ENCODE results near the gene MARK4. TPM values are rescaled to one million over a fixed set of nuclear protein-coding genes. Genes with fewer than 3 reads are reported as not detected.
A peak's percentile ranks its signal among the peaks of the same experiment; 100 is the strongest.
"Not testable (repeated sequence)": the region's sequence is repeated elsewhere in the genome, so short reads cannot be mapped to it uniquely, and the experiment has no call there.

The MARK4 gene
- total and polyA plus RNA-seq, 2 experiments from 2014 or later, result 16.6 to 38.6 TPM

DNA sequence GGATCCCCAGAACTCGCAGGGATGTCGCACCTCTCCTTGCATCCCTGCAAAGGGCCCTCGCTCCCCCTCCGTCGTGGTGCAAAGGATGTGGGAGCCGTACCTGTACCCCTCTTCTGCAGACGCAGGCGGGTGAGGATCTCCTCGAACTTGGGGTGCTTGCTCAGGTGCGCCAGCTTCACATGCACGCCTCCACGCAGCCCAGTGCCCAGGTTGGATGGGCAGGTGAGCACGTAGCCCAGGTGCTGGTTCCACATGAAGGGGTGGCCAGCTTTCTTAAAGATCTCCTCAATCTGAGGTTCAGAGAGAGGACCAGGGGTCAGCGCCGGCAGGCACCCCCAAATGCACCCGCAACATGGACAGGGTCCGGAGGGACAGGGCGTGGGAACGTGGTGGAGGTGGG lies 56.3 kb downstream of the MARK4 start:
- H4K20me1 ChIP-seq (replicated peaks; ENCODE audit: insufficient read depth), result no peaks in the 10 kb centered on the region
- ATAC-seq (no peak), DNase-seq (ENCODE audit: low spot score) (no peak)
- H3K4me3 Mint-ChIP-seq, result no peak overlapping the region
- H3K27me3 ChIP-seq (ENCODE audit: insufficient read depth), result peaks cover 23% of the 10 kb centered on the region
- H3K9me2 ChIP-seq (ENCODE audit: insufficient read depth), result no peaks in the 10 kb centered on the region
- no peaks in the 10 kb centered on the region for H3K79me2 ChIP-seq (replicated peaks; ENCODE audit: insufficient read depth)
- H3K36me3 ChIP-seq (ENCODE audit: insufficient read depth), result no peaks in the 10 kb centered on the region
- peaks cover 5% of the 10 kb centered on the region; the same call in 1 of the 2 replicates for H3F3A ChIP-seq (replicated peaks; ENCODE audit: low read depth)
- peaks cover 14% of the 10 kb centered on the region for H3K27me3 Mint-ChIP-seq (ENCODE audit: insufficient read depth, low read depth, poor library complexity)
- H3K36me3 Mint-ChIP-seq (ENCODE audit: low read depth), result no peaks in the 10 kb centered on the region
- TF ChIP-seq STAT1 (IDR thresholded peaks at IDR 0.05; ENCODE audit: unreplicated experiment), result no peak
- TF ChIP-seq, protein P1, sequence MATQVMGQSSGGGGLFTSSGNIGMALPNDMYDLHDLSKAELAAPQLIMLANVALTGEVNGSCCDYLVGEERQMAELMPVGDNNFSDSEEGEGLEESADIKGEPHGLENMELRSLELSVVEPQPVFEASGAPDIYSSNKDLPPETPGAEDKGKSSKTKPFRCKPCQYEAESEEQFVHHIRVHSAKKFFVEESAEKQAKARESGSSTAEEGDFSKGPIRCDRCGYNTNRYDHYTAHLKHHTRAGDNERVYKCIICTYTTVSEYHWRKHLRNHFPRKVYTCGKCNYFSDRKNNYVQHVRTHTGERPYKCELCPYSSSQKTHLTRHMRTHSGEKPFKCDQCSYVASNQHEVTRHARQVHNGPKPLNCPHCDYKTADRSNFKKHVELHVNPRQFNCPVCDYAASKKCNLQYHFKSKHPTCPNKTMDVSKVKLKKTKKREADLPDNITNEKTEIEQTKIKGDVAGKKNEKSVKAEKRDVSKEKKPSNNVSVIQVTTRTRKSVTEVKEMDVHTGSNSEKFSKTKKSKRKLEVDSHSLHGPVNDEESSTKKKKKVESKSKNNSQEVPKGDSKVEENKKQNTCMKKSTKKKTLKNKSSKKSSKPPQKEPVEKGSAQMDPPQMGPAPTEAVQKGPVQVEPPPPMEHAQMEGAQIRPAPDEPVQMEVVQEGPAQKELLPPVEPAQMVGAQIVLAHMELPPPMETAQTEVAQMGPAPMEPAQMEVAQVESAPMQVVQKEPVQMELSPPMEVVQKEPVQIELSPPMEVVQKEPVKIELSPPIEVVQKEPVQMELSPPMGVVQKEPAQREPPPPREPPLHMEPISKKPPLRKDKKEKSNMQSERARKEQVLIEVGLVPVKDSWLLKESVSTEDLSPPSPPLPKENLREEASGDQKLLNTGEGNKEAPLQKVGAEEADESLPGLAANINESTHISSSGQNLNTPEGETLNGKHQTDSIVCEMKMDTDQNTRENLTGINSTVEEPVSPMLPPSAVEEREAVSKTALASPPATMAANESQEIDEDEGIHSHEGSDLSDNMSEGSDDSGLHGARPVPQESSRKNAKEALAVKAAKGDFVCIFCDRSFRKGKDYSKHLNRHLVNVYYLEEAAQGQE (IDR thresholded peaks at IDR 0.05; ENCODE audit: unreplicated experiment), result no peak
- no peak for TF ChIP-seq ZNF114 (CRISPR knock-in tag; IDR thresholded peaks at IDR 0.05)
- no peak overlapping the region for H3K4me2 ChIP-seq
- no peak overlapping the region for H2AFZ ChIP-seq
- no peaks in the 10 kb centered on the region for H3K4me1 ChIP-seq (ENCODE audit: insufficient read depth)
- H3K9me3 Mint-ChIP-seq, result peaks cover 4% of the 10 kb centered on the region; the same call in 1 of the 3 replicates
- H3K4me1 Mint-ChIP-seq, result no peaks in the 10 kb centered on the region; the same call in 2 of the 3 replicates
- no peak overlapping the region for H3K4me3 ChIP-seq
- no peak overlapping the region for H3K27ac ChIP-seq (ENCODE audit: low read depth)
- no peak overlapping the region for H3K27ac Mint-ChIP-seq

DNA sequence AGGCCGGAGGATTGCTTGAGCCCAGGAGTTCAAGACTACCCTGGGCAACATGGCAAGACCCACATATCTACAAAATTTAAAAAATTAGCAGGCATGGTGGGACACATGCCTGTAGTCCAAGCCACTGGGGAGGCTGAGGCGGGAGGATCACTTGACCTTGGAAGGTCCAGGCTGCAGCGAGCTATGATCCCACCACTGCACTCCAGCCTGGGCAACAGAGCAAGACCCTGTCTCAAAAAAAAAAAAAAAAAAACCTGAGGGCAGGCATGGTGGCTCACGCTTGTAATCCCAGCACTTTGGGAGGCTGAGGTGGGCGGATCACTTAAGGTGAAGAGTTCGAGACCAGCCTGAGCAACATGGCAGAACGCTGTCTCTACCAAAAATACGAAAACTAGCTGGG lies 58.3 kb downstream of the MARK4 start:
- not testable (repeated sequence) for H3K36me3 Mint-ChIP-seq (ENCODE audit: low read depth); H3K4me3 Mint-ChIP-seq; ATAC-seq; H3K79me2 ChIP-seq (replicated peaks; ENCODE audit: insufficient read depth); H3K27ac ChIP-seq (ENCODE audit: low read depth); H2AFZ ChIP-seq; H3F3A ChIP-seq (replicated peaks; ENCODE audit: low read depth); H4K20me1 ChIP-seq (replicated peaks; ENCODE audit: insufficient read depth); H3K27ac Mint-ChIP-seq; H3K4me1 ChIP-seq (ENCODE audit: insufficient read depth); DNase-seq (ENCODE audit: low spot score); H3K4me3 ChIP-seq; H3K9me2 ChIP-seq (ENCODE audit: insufficient read depth); H3K4me2 ChIP-seq; H3K9me3 Mint-ChIP-seq; H3K36me3 ChIP-seq (ENCODE audit: insufficient read depth); H3K4me1 Mint-ChIP-seq
- H3K27me3 ChIP-seq (ENCODE audit: insufficient read depth), result peaks cover 24% of the 10 kb centered on the region; the same call in 1 of the 2 replicates
- H3K27me3 Mint-ChIP-seq (ENCODE audit: insufficient read depth, low read depth, poor library complexity), result peaks cover 16% of the 10 kb centered on the region

DNA sequence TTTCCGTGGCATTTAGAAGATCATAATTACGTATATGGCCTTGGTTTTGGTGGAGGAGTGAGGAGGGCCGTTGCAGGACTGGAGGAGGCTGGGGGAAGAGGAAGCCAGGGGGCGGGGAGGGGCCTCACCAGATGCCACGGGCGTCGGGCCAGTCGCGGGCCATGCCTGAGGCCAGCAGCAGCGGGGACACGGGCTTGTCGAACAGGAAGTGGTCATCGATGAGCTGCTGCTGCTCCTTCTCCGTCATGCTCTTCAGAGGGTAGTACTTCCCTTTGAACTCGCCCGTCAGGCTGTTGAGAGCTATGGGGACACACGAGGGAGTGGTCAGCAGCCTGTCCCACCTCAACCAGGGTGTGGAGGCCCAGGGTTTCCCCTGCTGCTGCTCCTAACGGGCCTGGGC lies 60.5 kb downstream of the MARK4 start:
- peak; percentile 52 for DNase-seq (ENCODE audit: low spot score)
- H3K9me3 Mint-ChIP-seq, result no peaks in the 10 kb centered on the region
- TF ChIP-seq, protein P2, sequence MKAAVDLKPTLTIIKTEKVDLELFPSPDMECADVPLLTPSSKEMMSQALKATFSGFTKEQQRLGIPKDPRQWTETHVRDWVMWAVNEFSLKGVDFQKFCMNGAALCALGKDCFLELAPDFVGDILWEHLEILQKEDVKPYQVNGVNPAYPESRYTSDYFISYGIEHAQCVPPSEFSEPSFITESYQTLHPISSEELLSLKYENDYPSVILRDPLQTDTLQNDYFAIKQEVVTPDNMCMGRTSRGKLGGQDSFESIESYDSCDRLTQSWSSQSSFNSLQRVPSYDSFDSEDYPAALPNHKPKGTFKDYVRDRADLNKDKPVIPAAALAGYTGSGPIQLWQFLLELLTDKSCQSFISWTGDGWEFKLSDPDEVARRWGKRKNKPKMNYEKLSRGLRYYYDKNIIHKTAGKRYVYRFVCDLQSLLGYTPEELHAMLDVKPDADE (IDR thresholded peaks at IDR 0.05), result no peak
- TF ChIP-seq CREB1 (CRISPR knock-in tag; IDR thresholded peaks at IDR 0.05; ENCODE audit: low read depth) (no peak), ZNF462 (CRISPR knock-in tag; IDR thresholded peaks at IDR 0.05) (no peak)

More for the DNA sequence above, 60.5 kb downstream of the MARK4 start:
- Mint-ChIP-seq H3K36me3 (ENCODE audit: low read depth) (no peaks in the 10 kb centered on the region), H3K4me1 (no peaks in the 10 kb centered on the region), H3K27me3 (ENCODE audit: insufficient read depth, low read depth, poor library complexity) (peaks cover 27% of the 10 kb centered on the region), H3K27ac (no peak overlapping the region), H3K4me3 (no peak overlapping the region)
- Histone ChIP-seq H3K79me2 (replicated peaks; ENCODE audit: insufficient read depth) (no peaks in the 10 kb centered on the region), H3K4me2 (no peak overlapping the region), H3K4me1 (ENCODE audit: insufficient read depth) (no peaks in the 10 kb centered on the region), H3K4me3 (no peak overlapping the region), H3K27ac (ENCODE audit: low read depth) (no peak overlapping the region), H3K9me2 (ENCODE audit: insufficient read depth) (no peaks in the 10 kb centered on the region), H3K36me3 (ENCODE audit: insufficient read depth) (no peaks in the 10 kb centered on the region), H3F3A (replicated peaks; ENCODE audit: low read depth) (peaks cover 5% of the 10 kb centered on the region; the same call in 1 of the 2 replicates), H4K20me1 (replicated peaks; ENCODE audit: insufficient read depth) (no peaks in the 10 kb centered on the region), H3K27me3 (ENCODE audit: insufficient read depth) (peaks cover 21% of the 10 kb centered on the region), H2AFZ (peak overlapping the region; percentile 81; the same call in 1 of the 2 replicates)
- no peak; the same call in 2 of the 3 replicates for ATAC-seq
